Natural killer cell (primary cell): ENCODE data around the gene ZNF366. TPM values are rescaled to one million over a fixed set of nuclear protein-coding genes. Genes with fewer than 3 reads are reported as not detected.

Source experiments
- ATAC-seq, 3 donors: fragments of 150-1000 bp in 2 of 3; fragments of 200-7000 bp in 1 of 3; cut with Tn5 transposase; 1 replicate in 1 of 3; 2 replicates in 2 of 3; pipeline ENCODE4 v1.10.0; 2021; ENCODE audit warnings: mild to moderate bottlenecking in 2 of 3, moderate library complexity in 2 of 3
- DNase-seq, 2 donors: peaks; one replicate each; pipeline versions ENCODE4 v3.0.0 to v3.0.0-alpha.2; 2013 to 2021; ENCODE audit warnings: mixed read lengths in 1 of 2
- H3K27ac ChIP-seq: one replicate; pipeline ENCODE4 v1.5.1; 2013; ENCODE audit warnings: mild to moderate bottlenecking, low read length
- H3K27me3 ChIP-seq: one replicate; pipeline ENCODE4 v1.6.1; 2013; ENCODE audit warnings: low read length; ENCODE audit not compliant: control insufficient read depth, insufficient read depth
- H3K36me3 ChIP-seq: one replicate; pipeline ENCODE4 v1.6.1; 2013; ENCODE audit warnings: low read length; ENCODE audit not compliant: control insufficient read depth, insufficient read depth
- H3K4me1 ChIP-seq: one replicate; pipeline ENCODE4 v1.6.1; 2013; ENCODE audit warnings: low read length; ENCODE audit not compliant: control insufficient read depth, insufficient read depth
- H3K4me3 ChIP-seq: one replicate; pipeline ENCODE4 v1.5.1; 2013; ENCODE audit warnings: low read length
- H3K9me3 ChIP-seq: one replicate; pipeline ENCODE4 v1.6.1; 2013; ENCODE audit warnings: low read length; ENCODE audit not compliant: control insufficient read depth, insufficient read depth
- H3K27ac Mint-ChIP-seq, 2 donors: one replicate each; pipeline ENCODE4 v1.8.0; 2022; ENCODE audit warnings: mild to moderate bottlenecking in 2 of 2, mixed read lengths in 2 of 2, moderate library complexity in 1 of 2
- H3K27me3 Mint-ChIP-seq, 2 donors: one replicate each; pipeline ENCODE4 v1.8.0; 2022; ENCODE audit warnings: low read depth in 2 of 2, mixed read lengths in 2 of 2
- H3K36me3 Mint-ChIP-seq: one replicate; pipeline ENCODE4 v1.8.0; 2022; ENCODE audit warnings: mixed read lengths
- H3K4me1 Mint-ChIP-seq, 2 donors: one replicate each; pipeline ENCODE4 v1.8.0; 2022; ENCODE audit warnings: mixed read lengths in 2 of 2
- H3K4me3 Mint-ChIP-seq: one replicate; pipeline ENCODE4 v1.8.0; 2022; ENCODE audit warnings: mild to moderate bottlenecking, moderate library complexity, mixed read lengths
- H3K9me3 Mint-ChIP-seq, 2 donors: one replicate each; pipeline ENCODE4 v1.8.0; 2022; ENCODE audit warnings: mixed read lengths in 2 of 2
- CTCF ChIP-seq: fragments of 200-600 bp; IDR thresholded peaks from one replicate; pipeline ENCODE4 v1.8.0; 2022; ENCODE audit warnings: antibody characterized with exemption
- WGBS: methylation state at CpG from one replicate; pipeline ENCODE4 v1.1.7; 2013; ENCODE audit warnings: missing lambda C conversion rate; ENCODE audit not compliant: insufficient coverage; 5-methylcytosine and 5-hydroxymethylcytosine counted together
- intact Hi-C: fragments of 100-400 bp; cut with micrococcal nuclease; formaldehyde crosslinking; loops from one replicate; pipeline ENCODE4 v1.14.2; 2022
- total RNA-seq, 4 donors: library from RNA; stranded (reverse); fragments of 120-200 nt in 1 of 4; gene quantifications; one replicate each; pipeline versions ENCODE4 v1.2.3 to v1.2.4, GENCODE V29; 2013 to 2022

Gene ZNF366
- total RNA-seq, 3 donors from 2014 or later (not counting 1 experiment from before 2014, with no cell fraction given): 0.54 TPM; not detected in 2

GRCh38 chr5:72439192-72439591 is 68.0 kb downstream of the ZNF366 start:
- no peak for ATAC-seq
- Histone ChIP-seq H3K9me3 (no peaks in the 10 kb centered on the region), H3K36me3 (no peaks in the 10 kb centered on the region), H3K27ac (no peak overlapping the region), H3K4me1 (no peaks in the 10 kb centered on the region), H3K4me3 (no peak overlapping the region), H3K27me3 (no peaks in the 10 kb centered on the region)
- no peak for TF ChIP-seq CTCF
- no peak overlapping the region for H3K4me3 Mint-ChIP-seq
- H3K4me1 Mint-ChIP-seq: no peaks in the 10 kb centered on the region
- H3K27me3 Mint-ChIP-seq: peaks cover 0 to 9% of the 10 kb centered on the region in 2 donors
- H3K27ac Mint-ChIP-seq: no peak overlapping the region
- no peaks in the 10 kb centered on the region for H3K36me3 Mint-ChIP-seq
- no peak for DNase-seq
- intact Hi-C loops: no loop called here
- H3K9me3 Mint-ChIP-seq: peaks cover 0 to 2% of the 10 kb centered on the region in 2 donors
- 87% methylated on average over 4 of the region's 4 CpGs for WGBS

GRCh38 chr5:72438141-72438540 is 69.1 kb downstream of the ZNF366 start:
- ATAC-seq (no peak), DNase-seq (no peak)
- Histone ChIP-seq H3K4me3 (no peak overlapping the region), H3K27me3 (no peaks in the 10 kb centered on the region), H3K9me3 (no peaks in the 10 kb centered on the region), H3K27ac (no peak overlapping the region), H3K36me3 (no peaks in the 10 kb centered on the region), H3K4me1 (no peaks in the 10 kb centered on the region)
- H3K4me3 Mint-ChIP-seq: no peak overlapping the region
- H3K4me1 Mint-ChIP-seq: no peaks in the 10 kb centered on the region
- intact Hi-C loops: no loop called here
- H3K9me3 Mint-ChIP-seq: peaks cover 0 to 2% of the 10 kb centered on the region in 2 donors
- peaks cover 0 to 13% of the 10 kb centered on the region in 2 donors for H3K27me3 Mint-ChIP-seq
- no peaks in the 10 kb centered on the region for H3K36me3 Mint-ChIP-seq
- 80% methylated on average over 3 of the region's 3 CpGs for WGBS
- no peak overlapping the region for H3K27ac Mint-ChIP-seq
- no peak for TF ChIP-seq CTCF

- Mint-ChIP-seq H3K36me3 (no peaks in the 10 kb centered on the region), H3K9me3 (peaks cover 0 to 2% of the 10 kb centered on the region in 2 donors), H3K4me3 (no peak overlapping the region)
These were observed 70.3 kb downstream of the ZNF366 start for GRCh38 chr5:72436796-72437471.

More at GRCh38 chr5:72436796-72437471, 70.3 kb downstream of the ZNF366 start:
- Histone ChIP-seq H3K27ac (no peak overlapping the region), H3K4me3 (no peak overlapping the region), H3K36me3 (no peaks in the 10 kb centered on the region), H3K4me1 (no peaks in the 10 kb centered on the region), H3K9me3 (no peaks in the 10 kb centered on the region), H3K27me3 (no peaks in the 10 kb centered on the region)
- intact Hi-C loops: no loop called here
- no peaks in the 10 kb centered on the region for H3K4me1 Mint-ChIP-seq
- no peak for ATAC-seq
- no peak for DNase-seq
- peaks cover 0 to 15% of the 10 kb centered on the region in 2 donors for H3K27me3 Mint-ChIP-seq
- no peak overlapping the region for H3K27ac Mint-ChIP-seq
- no peak for TF ChIP-seq CTCF
- 90% methylated on average over 2 of the region's 3 CpGs for WGBS
